ENCODE data around the gene GIPC2.

The GIPC2 gene

DNA sequence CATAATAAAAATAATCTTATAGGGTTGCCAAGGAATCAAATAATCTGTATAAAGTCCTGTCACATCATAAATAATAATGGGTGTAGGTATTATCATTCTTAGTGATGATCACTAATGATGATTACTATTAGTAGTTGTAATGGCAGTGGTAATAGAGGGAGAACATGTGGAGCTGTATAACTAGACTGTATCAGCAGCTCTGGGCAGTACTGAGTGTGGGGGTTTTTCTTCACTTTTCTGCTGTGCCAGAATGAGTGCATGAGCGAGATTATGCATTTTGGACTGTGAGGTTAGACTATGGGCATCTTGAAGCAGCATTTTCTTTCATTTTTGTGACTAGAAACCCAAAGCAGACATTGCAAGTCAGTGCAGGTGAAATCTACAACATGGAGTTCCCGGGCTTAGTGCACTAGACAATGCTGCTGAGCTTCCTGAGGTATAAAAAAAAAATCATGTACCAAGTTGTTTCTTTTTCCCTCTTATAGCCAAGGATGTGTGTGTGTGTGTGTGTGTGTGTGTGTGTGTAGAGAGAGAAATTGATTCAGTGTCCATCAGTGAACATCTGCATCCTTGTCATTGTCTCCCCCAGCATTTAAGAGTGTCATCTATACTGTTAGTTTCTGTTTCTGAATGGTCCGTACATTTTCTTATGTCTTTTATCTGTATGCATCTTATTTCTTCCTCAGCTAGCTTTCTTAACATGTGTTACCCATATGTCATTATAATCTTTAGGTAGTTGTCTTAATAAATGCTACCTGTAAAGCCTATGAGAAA is 86.6 kb downstream of the GIPC2 start:
- H3K9me3 ChIP-seq (ENCODE audit: severe bottlenecking) = no peaks in the 10 kb centered on the region
- no peak overlapping the region for H3K27ac ChIP-seq
- TF ChIP-seq CTCF (IDR thresholded peaks at IDR 0.05; ENCODE audit: low read depth, low read length) = no peak
- H3K4me3 ChIP-seq (ENCODE audit: low read depth, low read length) = no peak overlapping the region
- H3K27me3 ChIP-seq (ENCODE audit: insufficient read depth, low read depth, severe bottlenecking) = no peaks in the 10 kb centered on the region
- H3K36me3 ChIP-seq = no peaks in the 10 kb centered on the region
- no peak for DNase-seq

- no peak overlapping the region for H3K27ac ChIP-seq
- no peaks in the 10 kb centered on the region for H3K36me3 ChIP-seq
- H3K27me3 ChIP-seq (ENCODE audit: insufficient read depth, low read depth, severe bottlenecking) = no peaks in the 10 kb centered on the region
- DNase-seq = no peak
- H3K4me3 ChIP-seq (ENCODE audit: low read depth, low read length) = no peak overlapping the region
- TF ChIP-seq CTCF (IDR thresholded peaks at IDR 0.05; ENCODE audit: low read depth, low read length) = no peak
- H3K9me3 ChIP-seq (ENCODE audit: severe bottlenecking) = no peaks in the 10 kb centered on the region
These were observed 87.2 kb downstream of the GIPC2 start for GRCh38 chr1:78132948-78133322.

GRCh38 chr1:78136680-78137079 is 90.9 kb downstream of the GIPC2 start:
- no peak overlapping the region for H3K4me3 ChIP-seq (ENCODE audit: low read depth, low read length)
- no peak for DNase-seq
- no peak overlapping the region for H3K27ac ChIP-seq
- no peaks in the 10 kb centered on the region for H3K9me3 ChIP-seq (ENCODE audit: severe bottlenecking)
- TF ChIP-seq CTCF (IDR thresholded peaks at IDR 0.05; ENCODE audit: low read depth, low read length) = no peak
- no peaks in the 10 kb centered on the region for H3K27me3 ChIP-seq (ENCODE audit: insufficient read depth, low read depth, severe bottlenecking)
- H3K36me3 ChIP-seq = no peaks in the 10 kb centered on the region

GRCh38 chr1:78141531-78142231 is 95.9 kb downstream of the GIPC2 start:
- no peaks in the 10 kb centered on the region for H3K36me3 ChIP-seq
- H3K27ac ChIP-seq = no peak overlapping the region
- no peak overlapping the region for H3K4me3 ChIP-seq (ENCODE audit: low read depth, low read length)
- no peaks in the 10 kb centered on the region for H3K27me3 ChIP-seq (ENCODE audit: insufficient read depth, low read depth, severe bottlenecking)
- no peak for DNase-seq
- H3K9me3 ChIP-seq (ENCODE audit: severe bottlenecking) = no peaks in the 10 kb centered on the region
- TF ChIP-seq CTCF (IDR thresholded peaks at IDR 0.05; ENCODE audit: low read depth, low read length) = no peak

DNA sequence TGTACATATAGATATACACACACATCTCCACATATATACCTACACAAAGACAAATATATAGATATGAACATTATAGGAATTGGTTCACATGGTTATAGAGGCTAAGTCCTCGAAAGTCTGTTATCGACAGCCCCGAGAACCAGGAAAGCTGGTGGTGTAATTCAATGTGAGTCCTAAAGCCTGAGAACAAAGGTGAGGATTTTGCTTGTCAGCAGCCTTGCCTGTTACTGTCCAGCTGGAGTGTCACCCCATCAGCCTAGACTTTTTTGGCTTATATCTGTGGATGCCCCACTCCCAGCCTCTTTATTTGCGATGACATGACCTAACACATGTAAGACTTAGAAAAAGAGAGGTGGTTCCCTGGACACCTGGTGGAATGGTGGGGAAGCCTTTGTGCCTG is 97.0 kb downstream of the GIPC2 start:
- no peaks in the 10 kb centered on the region for H3K36me3 ChIP-seq
- H3K9me3 ChIP-seq (ENCODE audit: severe bottlenecking) = no peaks in the 10 kb centered on the region
- H3K4me3 ChIP-seq (ENCODE audit: low read depth, low read length) = no peak overlapping the region
- no peak for DNase-seq
- H3K27me3 ChIP-seq (ENCODE audit: insufficient read depth, low read depth, severe bottlenecking) = no peaks in the 10 kb centered on the region
- no peak overlapping the region for H3K27ac ChIP-seq
- TF ChIP-seq CTCF (IDR thresholded peaks at IDR 0.05; ENCODE audit: low read depth, low read length) = no peak

Data from WERI-Rb-1 (cell line).